SIG-M5 treated with dmso at 0.1 percent for 504 hours (cell line): ENCODE results near the gene SCAMP2.

Experiments used
- DNase-seq: peaks from one replicate; lab custom pipeline; 2025; ENCODE audit not compliant: unreplicated experiment; lab: John Stamatoyannopoulos, UW

The SCAMP2 gene

DNA sequence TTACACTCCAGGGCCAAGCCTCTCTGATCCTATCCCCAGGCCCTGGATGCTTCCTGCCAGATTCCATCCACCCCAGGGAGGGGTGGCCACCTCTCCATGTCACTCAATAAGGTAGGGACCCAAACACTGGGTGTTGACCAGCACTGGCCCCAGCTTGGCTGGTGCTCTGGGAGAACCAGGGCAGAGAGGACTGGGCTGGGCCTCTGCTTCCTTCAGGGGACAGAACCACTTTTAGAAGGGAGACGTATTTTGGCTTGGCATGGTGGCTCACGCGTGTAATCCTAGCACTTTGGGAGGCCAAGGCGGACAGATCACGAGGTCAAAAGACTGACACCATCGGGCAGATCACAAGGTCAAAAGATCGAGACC, 51.4 kb downstream of the SCAMP2 start:
- no peak for DNase-seq

DNA sequence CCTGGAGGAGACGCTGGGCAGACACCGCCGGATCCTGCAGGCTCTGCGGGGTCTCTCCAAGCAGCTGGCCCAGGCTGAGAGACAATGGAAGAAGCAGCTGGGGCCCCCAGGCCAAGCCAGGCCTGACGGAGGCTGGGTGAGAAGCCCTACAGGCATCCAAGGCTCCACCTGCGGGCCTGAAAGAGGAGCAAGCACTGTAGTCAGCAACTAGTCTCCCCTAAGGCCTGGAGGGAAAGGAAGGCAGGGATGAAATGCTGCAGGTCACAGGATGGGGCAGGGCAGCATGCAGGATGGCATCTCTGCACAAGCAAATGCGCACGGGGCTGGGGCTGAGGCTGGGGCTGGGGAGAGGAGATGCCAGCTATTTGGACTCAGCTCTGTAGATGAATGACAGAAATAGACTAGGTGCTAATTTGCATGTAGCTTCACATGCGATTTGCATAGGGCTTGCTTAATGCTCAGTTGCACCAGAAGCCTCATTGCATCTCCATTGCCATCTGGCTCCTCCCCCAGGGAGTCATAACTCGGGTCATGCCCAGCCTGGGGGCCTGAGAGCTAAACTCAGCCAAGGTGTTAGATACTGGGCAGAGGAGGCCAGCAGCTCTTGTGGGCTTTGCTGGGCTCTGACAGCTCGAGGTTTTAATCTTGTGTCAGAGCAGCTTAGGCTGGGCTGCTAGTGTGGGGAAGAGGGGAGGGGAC, 51.9 kb downstream of the SCAMP2 start:
- peak; percentile 55 for DNase-seq

- no peak for DNase-seq
These were observed 53.1 kb downstream of the SCAMP2 start for GRCh38 chr15:74820056-74820455.

- DNase-seq, result peak; percentile 45
These were observed 55.8 kb downstream of the SCAMP2 start for GRCh38 chr15:74817370-74817737.

GRCh38 chr15:74816624-74817369, 56.4 kb downstream of the SCAMP2 start:
- DNase-seq, result no peak

- DNase-seq, result no peak
These were observed 57.2 kb downstream of the SCAMP2 start for GRCh38 chr15:74815961-74816360.

DNA sequence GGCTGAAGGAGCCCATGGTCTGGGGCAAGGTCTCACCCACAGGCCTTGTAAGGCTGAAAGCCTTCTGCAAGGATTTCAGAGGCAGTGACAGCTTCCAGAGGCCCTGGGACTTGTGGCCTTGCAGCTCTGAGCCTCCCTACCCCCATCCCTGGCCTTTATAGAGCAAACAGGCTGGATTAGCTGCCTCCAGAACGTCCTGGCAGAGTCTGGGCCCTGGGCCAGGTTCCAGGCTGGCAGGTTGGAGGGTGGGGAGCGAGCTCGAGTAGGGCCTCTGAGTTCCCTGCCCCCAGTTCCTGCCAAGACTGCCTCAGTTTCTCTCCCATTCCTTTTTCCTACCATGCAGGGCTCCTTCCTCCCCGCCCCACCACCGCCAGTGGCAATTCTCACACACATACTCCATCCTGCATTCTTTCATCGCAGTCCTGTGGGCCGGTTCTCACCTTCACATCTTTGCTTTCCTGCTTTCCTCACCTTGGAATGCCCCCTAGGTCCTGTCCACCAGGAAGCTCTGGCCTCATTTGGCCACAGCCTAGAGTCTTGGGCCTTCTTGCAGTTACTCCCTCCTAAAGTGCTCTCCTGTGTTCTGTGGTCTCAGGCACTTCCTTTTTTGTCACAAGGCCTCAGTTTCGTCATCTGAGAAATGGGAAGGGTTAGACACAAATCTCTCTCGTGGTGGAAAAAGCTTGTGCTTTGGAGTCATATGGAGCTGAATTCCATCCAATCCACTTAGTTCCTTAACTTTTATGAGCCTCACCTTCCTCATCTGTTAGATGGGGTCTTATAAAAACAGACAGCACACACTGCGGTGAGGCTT, 57.8 kb downstream of the SCAMP2 start:
- no peak for DNase-seq

- no peak for DNase-seq
These were observed 60.6 kb downstream of the SCAMP2 start, which contains the start of gene LMAN1L for GRCh38 chr15:74812533-74812932. LMAN1L (plus strand) TSS chr15:74812835; CDS start chr15:74812855, 20 bp downstream.

DNA sequence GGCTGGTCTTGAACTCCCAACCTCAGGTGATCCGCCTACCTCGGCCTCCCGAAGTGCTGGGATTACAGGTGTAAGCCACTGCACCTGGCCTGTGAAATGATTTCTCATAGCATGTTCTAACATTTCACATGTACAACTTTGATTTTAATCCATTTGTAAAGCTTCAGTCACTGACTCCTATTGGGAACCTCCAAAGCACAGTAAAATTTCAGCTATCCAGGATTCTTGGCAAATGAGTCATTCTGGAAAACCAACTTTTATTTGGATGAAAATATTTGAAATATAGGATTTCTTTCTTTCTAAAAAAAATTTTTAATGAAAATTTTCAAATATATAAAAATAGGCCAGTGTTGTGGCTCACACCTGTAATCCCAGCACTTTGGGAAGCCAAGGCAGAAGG, 63.2 kb downstream of the SCAMP2 start:
- no peak for DNase-seq

DNA sequence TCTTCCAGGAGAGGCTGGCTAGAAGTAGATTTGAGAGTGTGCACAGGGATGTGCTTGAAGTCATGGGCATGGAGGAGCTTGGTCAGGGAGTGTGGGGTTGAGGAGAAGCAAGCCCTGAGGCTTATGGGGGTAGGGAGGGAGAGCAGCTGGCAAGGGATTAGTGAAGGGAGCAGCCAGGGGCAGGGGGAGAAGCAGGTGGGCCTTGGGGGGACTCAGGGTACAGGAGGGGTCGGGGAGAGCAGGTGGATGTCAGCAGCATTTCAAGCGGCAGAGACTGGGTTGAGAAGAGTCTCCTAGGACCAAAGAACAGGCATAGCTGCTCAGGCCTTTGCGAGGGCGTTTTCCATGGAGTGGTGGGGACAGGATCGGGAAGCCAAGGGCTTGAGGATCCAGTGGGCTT, 63.9 kb downstream of the SCAMP2 start:
- DNase-seq, result no peak

GRCh38 chr15:74808840-74809229, 64.3 kb downstream of the SCAMP2 start:
- no peak for DNase-seq

DNA sequence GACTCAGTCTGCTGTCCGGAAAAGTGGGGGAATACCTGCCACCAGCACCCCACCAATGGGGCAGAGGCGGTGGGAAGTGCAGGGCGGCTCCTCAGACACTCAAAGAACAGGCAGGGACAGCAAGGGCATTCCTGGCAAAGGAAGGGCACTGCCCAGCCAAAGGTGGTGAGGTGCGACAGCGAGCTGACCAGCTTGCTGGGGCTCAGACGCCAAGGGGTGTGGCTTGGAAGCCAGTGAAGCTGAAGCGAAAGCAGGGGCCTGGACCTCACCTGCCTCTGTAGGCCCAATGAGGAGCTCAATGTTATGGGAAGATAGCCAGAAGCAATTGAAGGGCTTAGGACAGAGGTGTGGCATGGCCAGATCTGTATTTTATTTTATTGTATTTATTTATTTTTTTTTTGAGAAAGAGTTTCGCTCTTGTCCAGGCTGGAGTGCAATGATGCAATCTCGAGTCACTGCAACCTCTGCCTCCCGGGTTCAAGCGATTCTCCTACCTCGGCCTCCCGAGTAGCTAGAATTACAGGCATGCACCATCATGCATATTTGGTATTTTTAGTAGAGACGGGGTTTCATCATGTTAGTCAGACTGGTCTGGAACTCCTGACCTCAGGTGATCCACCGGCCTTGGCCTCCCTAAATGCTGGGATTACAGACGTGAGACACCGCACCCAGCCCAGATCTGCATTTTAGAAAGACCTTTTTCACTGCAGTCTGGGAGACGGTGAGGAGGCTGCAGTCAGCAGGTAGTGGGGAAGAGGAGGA, 64.9 kb downstream of the SCAMP2 start:
- no peak for DNase-seq

GRCh38 chr15:74807282-74807681, 65.9 kb downstream of the SCAMP2 start:
- no peak for DNase-seq

GRCh38 chr15:74804935-74805334, 68.2 kb downstream of the SCAMP2 start:
- no peak for DNase-seq

- DNase-seq, result no peak
These were observed 70.2 kb downstream of the SCAMP2 start for GRCh38 chr15:74802862-74803447.

- DNase-seq, result no peak
These were observed 70.9 kb downstream of the SCAMP2 start for GRCh38 chr15:74802290-74802689.

DNA sequence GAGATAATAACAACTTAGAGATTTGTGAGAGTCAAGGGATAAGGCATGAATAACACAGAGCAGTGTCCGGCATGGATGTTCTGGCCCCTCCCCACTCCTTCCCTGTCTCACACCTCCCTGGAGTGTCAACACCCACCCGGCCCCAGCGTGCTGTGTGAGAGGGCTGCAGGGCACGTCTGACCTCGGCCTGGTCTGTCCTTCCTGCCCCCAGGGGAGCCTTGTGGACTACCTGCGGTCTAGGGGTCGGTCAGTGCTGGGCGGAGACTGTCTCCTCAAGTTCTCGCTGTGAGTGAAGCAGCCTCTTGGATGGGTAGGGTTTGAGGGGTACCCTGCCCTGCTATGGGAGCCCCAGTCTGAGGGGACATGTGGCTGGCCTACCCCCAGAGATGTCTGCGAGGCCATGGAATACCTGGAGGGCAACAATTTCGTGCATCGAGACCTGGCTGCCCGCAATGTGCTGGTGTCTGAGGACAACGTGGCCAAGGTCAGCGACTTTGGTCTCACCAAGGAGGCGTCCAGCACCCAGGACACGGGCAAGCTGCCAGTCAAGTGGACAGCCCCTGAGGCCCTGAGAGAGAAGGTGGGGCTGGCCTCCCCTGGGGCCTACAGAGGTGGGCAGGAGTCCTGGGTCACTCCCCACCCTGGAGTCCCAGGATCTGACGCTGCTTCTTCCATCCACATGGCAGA, 71.7 kb downstream of the SCAMP2 start:
- no peak for DNase-seq

- DNase-seq, result no peak
These were observed 72.5 kb downstream of the SCAMP2 start for GRCh38 chr15:74800559-74801094.

- DNase-seq, result peak; percentile 77
These were observed 73.2 kb downstream of the SCAMP2 start for GRCh38 chr15:74799856-74800558.
